Inferior parietal cortex (tissue), 1 donor: Measurements from ENCODE around the gene SLC10A7.

ENCODE experiments used
- DNase-seq: peaks from one replicate; pipeline ENCODE4 v3.0.0-alpha.2; 2016; ENCODE audit errors: extremely low spot score

Gene SLC10A7

GRCh38 chr4:146260521-146260920 lies 261.2 kb downstream of the SLC10A7 start:
- no peak for DNase-seq

- no peak for DNase-seq
Observed at GRCh38 chr4:146257511-146257910, 264.2 kb downstream of the SLC10A7 start.

GRCh38 chr4:146256328-146256727 lies 265.4 kb downstream of the SLC10A7 start:
- no peak for DNase-seq

GRCh38 chr4:146255874-146256273 lies 265.9 kb downstream of the SLC10A7 start:
- no peak for DNase-seq

- DNase-seq = no peak
Observed at GRCh38 chr4:146255463-146255862, 266.3 kb downstream of the SLC10A7 start.

- no peak for DNase-seq
Observed at GRCh38 chr4:146252969-146253611, 268.6 kb downstream of the SLC10A7 start.

GRCh38 chr4:146247356-146247755 lies 274.4 kb downstream of the SLC10A7 start:
- DNase-seq = no peak

- DNase-seq = no peak
Observed at GRCh38 chr4:146246381-146246780, 275.4 kb downstream of the SLC10A7 start.

GRCh38 chr4:146245850-146246249 lies 275.9 kb downstream of the SLC10A7 start:
- DNase-seq = no peak

GRCh38 chr4:146245246-146245645 lies 276.5 kb downstream of the SLC10A7 start:
- DNase-seq = no peak

- no peak for DNase-seq
Observed at GRCh38 chr4:146244496-146244895, 277.2 kb downstream of the SLC10A7 start.

- no peak for DNase-seq
Observed at GRCh38 chr4:146243883-146244277, 277.9 kb downstream of the SLC10A7 start.

GRCh38 chr4:146243141-146243882 lies 278.4 kb downstream of the SLC10A7 start:
- DNase-seq = no peak

GRCh38 chr4:146238107-146238506 lies 283.6 kb downstream of the SLC10A7 start:
- DNase-seq = no peak

- DNase-seq = no peak
Observed at GRCh38 chr4:146237092-146237491, 284.6 kb downstream of the SLC10A7 start.

- no peak for DNase-seq
Observed at GRCh38 chr4:146236216-146236615, 285.5 kb downstream of the SLC10A7 start.

GRCh38 chr4:146235654-146236177 lies 286.0 kb downstream of the SLC10A7 start:
- no peak for DNase-seq

GRCh38 chr4:146232131-146232722 lies 289.5 kb downstream of the SLC10A7 start:
- no peak for DNase-seq

GRCh38 chr4:146229406-146229805 lies 292.3 kb downstream of the SLC10A7 start:
- no peak for DNase-seq

GRCh38 chr4:146224326-146224966 lies 297.3 kb downstream of the SLC10A7 start:
- no peak for DNase-seq

GRCh38 chr4:146222313-146222712 lies 299.4 kb downstream of the SLC10A7 start:
- no peak for DNase-seq

GRCh38 chr4:146214238-146214637 lies 307.5 kb downstream of the SLC10A7 start, which contains the start of gene REELD1:
TSS of gene REELD1 (plus strand) at chr4:146214538. CDS start at chr4:146216953, 2,415 bp downstream.
- DNase-seq = no peak
